A673 (cell line): ENCODE data around the gene KRT80.

Experiments
- EZH2 ChIP-seq: fragments of 200-600 bp; sonication (generic); IDR thresholded peaks from 2 replicates; pipeline ENCODE4 v1.6.1; 2017; ENCODE audit warnings: borderline replicate concordance, low read depth, mild to moderate bottlenecking, mixed read lengths, antibody characterized with exemption, low read length; ENCODE audit not compliant: poor library complexity, severe bottlenecking
- TF ChIP-seq, protein P1 (sequence below): fragments of 300-800, 200-600 bp; sonication (generic); conservative IDR thresholded peaks from 2 replicates; pipeline ENCODE4 v1.5.1; 2017; ENCODE audit warnings: low read depth, mild to moderate bottlenecking, antibody characterized with exemption, low read length, moderate library complexity, mixed read lengths

DNA sequence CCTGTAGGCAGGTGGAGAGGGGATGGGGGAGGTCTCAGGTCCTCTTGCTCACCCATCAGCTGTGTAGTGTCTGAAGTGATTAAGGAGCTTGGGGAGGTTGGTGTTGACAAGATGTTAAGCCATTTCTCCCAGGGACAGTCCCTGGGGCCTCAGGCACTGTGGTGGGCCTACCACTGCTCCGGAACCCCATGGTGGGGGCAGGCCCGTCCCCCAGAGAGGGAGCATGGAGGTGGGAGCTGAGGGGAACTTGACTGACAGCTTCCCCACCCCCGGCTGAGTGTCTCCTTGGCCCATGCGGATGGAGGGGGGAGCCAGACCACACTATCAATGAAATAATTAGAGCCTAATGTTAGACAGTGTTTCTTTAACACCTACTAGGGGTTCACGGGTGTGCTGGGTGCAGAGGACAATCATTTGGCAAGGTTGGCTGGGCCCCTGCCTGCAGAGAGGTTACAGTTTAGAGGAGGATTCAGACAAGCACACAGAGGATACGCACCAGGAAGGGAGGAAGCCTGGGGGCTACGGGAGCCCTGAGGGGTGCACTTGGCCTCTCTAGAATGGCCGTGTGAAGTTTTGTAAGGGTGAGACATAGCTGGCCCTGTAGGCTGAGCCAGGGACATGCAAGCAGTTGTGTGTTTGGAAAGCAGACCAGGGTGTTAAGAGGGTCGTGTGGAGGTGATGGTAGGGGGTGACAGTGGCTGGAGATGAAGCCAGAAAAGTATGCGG, 19.3 kb upstream of the KRT80 start:
- TF ChIP-seq, protein P1, sequence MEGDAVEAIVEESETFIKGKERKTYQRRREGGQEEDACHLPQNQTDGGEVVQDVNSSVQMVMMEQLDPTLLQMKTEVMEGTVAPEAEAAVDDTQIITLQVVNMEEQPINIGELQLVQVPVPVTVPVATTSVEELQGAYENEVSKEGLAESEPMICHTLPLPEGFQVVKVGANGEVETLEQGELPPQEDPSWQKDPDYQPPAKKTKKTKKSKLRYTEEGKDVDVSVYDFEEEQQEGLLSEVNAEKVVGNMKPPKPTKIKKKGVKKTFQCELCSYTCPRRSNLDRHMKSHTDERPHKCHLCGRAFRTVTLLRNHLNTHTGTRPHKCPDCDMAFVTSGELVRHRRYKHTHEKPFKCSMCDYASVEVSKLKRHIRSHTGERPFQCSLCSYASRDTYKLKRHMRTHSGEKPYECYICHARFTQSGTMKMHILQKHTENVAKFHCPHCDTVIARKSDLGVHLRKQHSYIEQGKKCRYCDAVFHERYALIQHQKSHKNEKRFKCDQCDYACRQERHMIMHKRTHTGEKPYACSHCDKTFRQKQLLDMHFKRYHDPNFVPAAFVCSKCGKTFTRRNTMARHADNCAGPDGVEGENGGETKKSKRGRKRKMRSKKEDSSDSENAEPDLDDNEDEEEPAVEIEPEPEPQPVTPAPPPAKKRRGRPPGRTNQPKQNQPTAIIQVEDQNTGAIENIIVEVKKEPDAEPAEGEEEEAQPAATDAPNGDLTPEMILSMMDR, result no peak
- TF ChIP-seq EZH2, result no peak
